RWPE2 (cell line): ENCODE data around the gene EPHA2.

Experiments
- ATAC-seq: fragments of 200-7000 bp; cut with Tn5 transposase; 3 replicates; pipeline ENCODE4 v1.9.1; 2021; ENCODE audit warnings: low read depth
- DNase-seq: peaks from one replicate; pipeline ENCODE4 v3.0.0-alpha.2; 2020; ENCODE audit warnings: low spot score
- H3K27ac ChIP-seq: fragments of 450-650 bp; 2 replicates; pipeline ENCODE4 v1.5.1; 2017; ENCODE audit warnings: mild to moderate bottlenecking; ENCODE audit not compliant: poor library complexity, severe bottlenecking
- H3K27me3 ChIP-seq: fragments of 250-450 bp; sonication (Bioruptor Pico); 2 replicates; pipeline ENCODE4 v1.5.1; 2021; ENCODE audit warnings: mild to moderate bottlenecking, moderate library complexity; ENCODE audit not compliant: insufficient read depth, poor library complexity, severe bottlenecking
- H3K36me3 ChIP-seq: fragments of 250-450 bp; sonication (Bioruptor Pico); 2 replicates; pipeline ENCODE4 v1.5.1; 2020; ENCODE audit warnings: low read depth, mild to moderate bottlenecking, moderate library complexity
- H3K4me1 ChIP-seq: fragments of 250-450 bp; sonication (Bioruptor Pico); 2 replicates; pipeline ENCODE4 v1.5.1; 2021; ENCODE audit warnings: mild to moderate bottlenecking, moderate library complexity; ENCODE audit not compliant: insufficient read depth, poor library complexity, severe bottlenecking
- H3K4me3 ChIP-seq: fragments of 250-450 bp; sonication (Bioruptor Pico); 2 replicates; pipeline ENCODE4 v1.5.1; 2021; ENCODE audit warnings: mild to moderate bottlenecking, moderate library complexity; ENCODE audit not compliant: severe bottlenecking
- H3K9me3 ChIP-seq: fragments of 250-450 bp; sonication (Bioruptor Pico); 2 replicates; pipeline ENCODE4 v1.5.1; 2021; ENCODE audit warnings: mild to moderate bottlenecking, moderate library complexity; ENCODE audit not compliant: severe bottlenecking
- TF ChIP-seq, protein P1 (sequence below): fragments of 450-650 bp; IDR thresholded peaks from one replicate; pipeline ENCODE4 v1.5.1; 2017; ENCODE audit warnings: mild to moderate bottlenecking, moderate library complexity; ENCODE audit not compliant: poor library complexity, severe bottlenecking

Gene EPHA2

GRCh38 chr1:16141573-16142336 is 14.1 kb downstream of the EPHA2 start:
- TF ChIP-seq, protein P1, sequence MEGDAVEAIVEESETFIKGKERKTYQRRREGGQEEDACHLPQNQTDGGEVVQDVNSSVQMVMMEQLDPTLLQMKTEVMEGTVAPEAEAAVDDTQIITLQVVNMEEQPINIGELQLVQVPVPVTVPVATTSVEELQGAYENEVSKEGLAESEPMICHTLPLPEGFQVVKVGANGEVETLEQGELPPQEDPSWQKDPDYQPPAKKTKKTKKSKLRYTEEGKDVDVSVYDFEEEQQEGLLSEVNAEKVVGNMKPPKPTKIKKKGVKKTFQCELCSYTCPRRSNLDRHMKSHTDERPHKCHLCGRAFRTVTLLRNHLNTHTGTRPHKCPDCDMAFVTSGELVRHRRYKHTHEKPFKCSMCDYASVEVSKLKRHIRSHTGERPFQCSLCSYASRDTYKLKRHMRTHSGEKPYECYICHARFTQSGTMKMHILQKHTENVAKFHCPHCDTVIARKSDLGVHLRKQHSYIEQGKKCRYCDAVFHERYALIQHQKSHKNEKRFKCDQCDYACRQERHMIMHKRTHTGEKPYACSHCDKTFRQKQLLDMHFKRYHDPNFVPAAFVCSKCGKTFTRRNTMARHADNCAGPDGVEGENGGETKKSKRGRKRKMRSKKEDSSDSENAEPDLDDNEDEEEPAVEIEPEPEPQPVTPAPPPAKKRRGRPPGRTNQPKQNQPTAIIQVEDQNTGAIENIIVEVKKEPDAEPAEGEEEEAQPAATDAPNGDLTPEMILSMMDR = no peak
- Histone ChIP-seq H3K27ac (peak overlapping the region; percentile 99), H3K4me3 (no peak overlapping the region), H3K4me1 (peaks cover 70% of the 10 kb centered on the region), H3K27me3 (no peaks in the 10 kb centered on the region), H3K36me3 (peaks cover 95% of the 10 kb centered on the region), H3K9me3 (no peaks in the 10 kb centered on the region)
- DNase-seq = no peak
- ATAC-seq = no peak

DNA sequence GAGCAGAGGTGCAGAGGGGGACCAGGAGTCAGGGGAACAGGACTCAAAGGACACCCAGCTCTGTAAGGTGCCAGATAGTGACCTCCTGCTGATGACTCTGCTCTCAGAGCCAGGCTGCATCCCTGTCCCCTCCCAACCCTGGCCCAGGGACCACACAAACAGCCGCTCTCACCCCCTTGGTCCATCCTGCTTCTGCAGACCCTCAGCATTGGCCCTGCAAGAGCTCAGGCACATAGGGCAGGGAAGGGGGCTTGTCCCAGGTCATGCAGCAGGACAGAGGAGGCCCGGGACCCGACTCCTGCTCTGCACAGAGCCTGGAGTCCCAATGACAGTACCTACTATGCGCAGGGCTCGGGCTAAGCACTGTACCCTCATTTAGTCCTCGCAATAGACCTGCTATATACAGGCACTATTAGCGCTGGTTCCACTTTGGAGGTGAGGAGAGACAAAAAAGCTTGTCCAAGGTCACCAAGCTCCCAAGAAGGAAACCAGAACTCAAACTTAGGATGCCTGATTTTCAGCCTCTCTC is 15.7 kb downstream of the EPHA2 start:
- peaks cover 59% of the 10 kb centered on the region for H3K4me1 ChIP-seq

DNA sequence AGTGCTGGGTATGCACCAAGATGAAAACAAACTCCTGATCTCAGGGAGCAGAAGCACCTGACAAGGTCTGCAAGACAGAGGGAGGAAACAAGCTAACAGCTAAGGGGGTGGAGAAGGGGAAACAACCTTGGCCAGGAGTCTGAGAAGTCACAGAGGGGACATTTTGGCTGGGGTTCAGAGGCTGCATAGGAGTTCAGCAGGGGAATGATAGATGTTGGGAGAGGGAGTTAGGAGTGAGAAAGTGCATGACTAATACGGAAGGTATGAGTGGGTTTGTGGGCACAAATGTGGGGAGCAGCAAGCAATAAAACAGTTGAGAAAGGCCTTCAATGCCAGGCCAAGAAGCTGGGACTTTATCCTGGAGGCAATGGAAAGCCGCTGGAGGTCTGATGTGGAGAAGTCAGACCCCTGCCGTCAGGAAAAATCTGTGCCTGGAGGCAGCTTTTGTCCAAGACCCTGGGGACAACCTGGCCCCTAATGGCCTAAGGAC is 16.4 kb downstream of the EPHA2 start:
- peaks cover 95% of the 10 kb centered on the region for H3K36me3 ChIP-seq
- no peaks in the 10 kb centered on the region for H3K9me3 ChIP-seq
- TF ChIP-seq, protein P1 = no peak
- ATAC-seq = peak; percentile 52
- no peak for DNase-seq
- peaks cover 53% of the 10 kb centered on the region for H3K4me1 ChIP-seq
- no peaks in the 10 kb centered on the region for H3K27me3 ChIP-seq
- H3K27ac ChIP-seq = peak overlapping the region; percentile 99
- H3K4me3 ChIP-seq = no peak overlapping the region

More for the DNA sequence above, 15.7 kb downstream of the EPHA2 start:
- DNase-seq = no peak
- Histone ChIP-seq H3K27me3 (no peaks in the 10 kb centered on the region), H3K36me3 (peaks cover 95% of the 10 kb centered on the region), H3K4me3 (no peak overlapping the region), H3K9me3 (no peaks in the 10 kb centered on the region), H3K27ac (peak overlapping the region; percentile 99)
- TF ChIP-seq, protein P1 = no peak
- ATAC-seq = no peak

- H3K27ac ChIP-seq = peak overlapping the region; percentile 99
- H3K27me3 ChIP-seq = no peaks in the 10 kb centered on the region
- ATAC-seq (peak; percentile 18), DNase-seq (no peak)
- peaks cover 95% of the 10 kb centered on the region for H3K36me3 ChIP-seq
- TF ChIP-seq, protein P1 = no peak
- peaks cover 47% of the 10 kb centered on the region for H3K4me1 ChIP-seq
- H3K9me3 ChIP-seq = no peaks in the 10 kb centered on the region
- H3K4me3 ChIP-seq = no peak overlapping the region
Measured at GRCh38 chr1:16138772-16139221, 17.1 kb downstream of the EPHA2 start.

DNA sequence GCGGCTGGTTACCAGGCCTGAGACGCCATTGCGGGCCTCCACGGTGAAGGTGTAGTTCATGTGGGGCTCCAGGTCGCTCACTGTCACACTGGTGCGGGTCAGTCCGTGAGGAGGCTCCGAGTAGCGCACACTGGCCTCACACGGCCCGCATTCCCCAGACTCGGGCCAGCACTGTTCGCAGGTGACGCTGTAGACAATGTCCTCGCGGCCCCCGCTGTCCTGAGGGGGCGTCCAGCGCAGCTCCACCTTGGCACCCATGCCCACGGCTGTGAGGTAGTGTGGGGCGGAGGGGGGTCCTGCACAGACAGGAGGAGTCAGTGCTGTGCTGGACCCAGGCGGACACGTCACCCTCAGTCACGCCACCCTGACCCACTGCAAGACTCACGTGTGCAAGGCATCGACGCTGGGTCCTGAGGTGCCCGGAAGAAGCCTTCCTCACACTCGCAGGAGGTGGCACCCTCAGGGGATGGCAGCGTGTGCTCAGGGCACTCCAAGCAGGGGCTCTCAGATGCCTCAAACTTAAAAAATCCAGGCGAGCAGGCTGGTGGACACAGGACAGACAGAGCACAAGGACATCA is 17.9 kb downstream of the EPHA2 start:
- peaks cover 39% of the 10 kb centered on the region for H3K4me1 ChIP-seq
- no peak overlapping the region for H3K4me3 ChIP-seq
- H3K9me3 ChIP-seq = no peaks in the 10 kb centered on the region
- ATAC-seq = no peak
- no peaks in the 10 kb centered on the region for H3K27me3 ChIP-seq
- TF ChIP-seq, protein P1 = no peak
- DNase-seq = no peak
- H3K27ac ChIP-seq = peak overlapping the region; percentile 99
- H3K36me3 ChIP-seq = peaks cover 95% of the 10 kb centered on the region
